Measurements from ENCODE around the gene TNFRSF21.

Gene TNFRSF21

DNA sequence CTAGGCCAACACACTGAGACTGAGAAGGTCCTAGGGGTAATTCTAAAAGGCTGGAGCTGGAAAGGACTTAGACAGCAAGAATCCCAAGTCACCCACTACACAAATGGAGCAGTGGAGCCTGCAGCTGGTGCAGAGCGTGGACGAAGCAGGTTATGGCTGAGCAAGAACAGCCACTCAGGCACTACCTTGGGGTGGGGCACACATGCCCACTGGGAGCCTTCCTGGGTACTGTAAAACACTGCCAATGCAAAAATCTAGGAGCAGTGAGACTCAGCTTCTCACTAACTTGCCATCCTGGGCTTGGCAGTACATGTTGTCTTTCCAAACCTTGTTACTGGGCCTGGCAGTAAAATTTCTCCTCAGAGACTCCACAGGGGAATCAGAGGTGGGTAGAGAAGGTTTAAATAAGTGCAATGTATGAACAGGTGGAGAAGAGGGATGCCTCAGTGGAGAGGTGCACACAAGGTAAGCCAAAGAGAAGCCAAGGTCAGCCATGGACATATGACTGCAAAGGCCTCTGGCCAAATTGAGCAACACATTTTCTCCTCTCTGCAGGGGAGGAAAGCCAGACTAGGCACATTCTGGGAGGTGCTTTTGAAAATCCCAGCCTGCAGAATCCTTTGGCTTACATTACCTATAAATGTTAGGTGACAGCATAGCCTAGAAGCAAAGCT is 105.6 kb downstream of the TNFRSF21 start:
- no peak for DNase-seq

DNA sequence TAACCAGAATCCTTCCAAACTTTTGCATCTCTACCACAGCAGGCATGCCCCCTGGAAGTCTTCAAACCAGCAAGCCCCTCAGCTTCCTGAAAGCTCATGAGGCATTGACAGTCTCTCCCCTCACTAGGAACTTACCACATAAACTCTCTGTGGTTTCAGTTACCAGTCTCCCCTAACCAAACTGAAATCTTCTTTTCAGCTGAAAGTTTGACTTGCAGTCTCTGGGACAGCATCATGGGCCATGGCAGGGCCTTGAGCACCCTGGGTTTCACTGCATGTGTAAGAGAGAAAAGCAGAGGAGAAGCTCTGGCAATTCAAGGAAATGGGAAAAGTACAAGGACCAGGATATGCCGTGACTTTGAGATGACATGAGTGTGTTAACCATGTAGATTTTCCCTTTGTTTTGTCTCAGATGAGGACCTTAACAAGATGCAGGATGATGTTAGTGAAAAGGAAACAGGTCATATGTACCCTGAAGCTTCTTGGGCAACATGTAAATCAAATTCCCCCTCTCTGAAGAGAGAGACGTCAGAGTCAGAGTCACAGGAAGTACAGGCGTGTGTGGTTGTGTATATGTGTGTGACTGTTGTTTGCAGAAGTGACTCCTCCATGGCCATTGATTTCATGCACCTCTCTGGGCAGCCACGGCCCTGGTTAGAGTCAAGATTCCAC is 106.3 kb downstream of the TNFRSF21 start:
- no peak for DNase-seq

DNA sequence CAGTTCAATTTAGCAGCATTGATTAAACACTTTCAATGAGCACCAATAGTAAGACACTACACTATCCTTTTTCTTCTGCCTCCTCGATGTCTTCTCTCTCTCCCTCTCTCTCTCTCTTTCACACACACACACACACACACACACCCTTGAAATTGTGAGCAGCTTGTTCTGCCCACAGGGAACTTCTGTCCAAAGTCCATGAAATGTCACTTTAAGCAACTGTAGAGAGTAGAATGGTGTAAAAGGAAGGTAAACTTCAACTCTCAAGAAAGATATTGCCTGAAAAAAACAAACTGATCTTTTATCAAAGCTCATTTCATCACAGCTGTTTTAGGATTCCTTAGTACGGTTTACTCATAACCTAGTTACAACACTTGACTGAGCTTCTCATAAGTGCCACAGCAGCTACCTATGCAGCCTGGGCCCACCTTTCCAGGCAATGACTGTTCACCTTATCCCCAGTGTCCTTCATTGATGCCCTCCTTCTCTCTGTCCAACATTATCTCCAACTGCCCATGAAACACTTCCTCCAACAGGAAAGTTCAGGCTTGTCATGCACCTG is 107.0 kb downstream of the TNFRSF21 start:
- no peak for DNase-seq

DNA sequence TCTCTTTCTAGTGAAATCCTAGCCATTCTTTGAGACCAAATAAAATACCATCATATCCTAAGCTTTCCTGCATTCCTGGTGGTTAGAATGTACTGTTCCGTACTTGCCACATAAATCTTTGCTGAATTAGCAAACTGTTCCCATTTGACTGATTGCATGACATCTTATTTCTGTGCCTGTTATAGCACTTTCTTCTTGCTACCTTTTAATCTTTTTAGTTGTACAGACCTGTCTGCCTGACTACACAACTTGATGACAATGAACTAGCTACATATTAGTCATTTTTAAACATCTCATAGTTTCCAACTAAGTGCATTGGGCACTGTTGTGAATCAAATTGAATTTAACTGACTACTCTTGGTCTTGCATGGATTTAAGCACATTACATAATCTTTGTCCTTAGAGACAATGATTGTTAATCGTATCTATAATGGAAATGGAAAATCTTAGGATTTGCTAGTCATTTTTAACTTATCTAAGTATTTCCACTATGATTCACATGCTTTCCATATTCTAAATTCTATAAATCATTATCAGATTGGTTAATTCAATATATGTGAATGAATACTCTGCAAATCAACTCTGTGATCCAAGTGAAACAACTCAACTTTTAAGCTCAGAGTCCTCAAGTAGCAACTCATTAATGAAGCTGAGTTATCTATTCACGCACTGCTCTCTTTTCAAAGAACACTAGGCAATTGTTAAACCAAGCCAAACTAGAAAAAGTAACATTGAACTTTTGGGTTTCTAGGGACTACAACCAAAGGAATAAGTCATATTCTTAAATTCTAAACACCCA is 109.0 kb downstream of the TNFRSF21 start:
- no peak for DNase-seq

DNA sequence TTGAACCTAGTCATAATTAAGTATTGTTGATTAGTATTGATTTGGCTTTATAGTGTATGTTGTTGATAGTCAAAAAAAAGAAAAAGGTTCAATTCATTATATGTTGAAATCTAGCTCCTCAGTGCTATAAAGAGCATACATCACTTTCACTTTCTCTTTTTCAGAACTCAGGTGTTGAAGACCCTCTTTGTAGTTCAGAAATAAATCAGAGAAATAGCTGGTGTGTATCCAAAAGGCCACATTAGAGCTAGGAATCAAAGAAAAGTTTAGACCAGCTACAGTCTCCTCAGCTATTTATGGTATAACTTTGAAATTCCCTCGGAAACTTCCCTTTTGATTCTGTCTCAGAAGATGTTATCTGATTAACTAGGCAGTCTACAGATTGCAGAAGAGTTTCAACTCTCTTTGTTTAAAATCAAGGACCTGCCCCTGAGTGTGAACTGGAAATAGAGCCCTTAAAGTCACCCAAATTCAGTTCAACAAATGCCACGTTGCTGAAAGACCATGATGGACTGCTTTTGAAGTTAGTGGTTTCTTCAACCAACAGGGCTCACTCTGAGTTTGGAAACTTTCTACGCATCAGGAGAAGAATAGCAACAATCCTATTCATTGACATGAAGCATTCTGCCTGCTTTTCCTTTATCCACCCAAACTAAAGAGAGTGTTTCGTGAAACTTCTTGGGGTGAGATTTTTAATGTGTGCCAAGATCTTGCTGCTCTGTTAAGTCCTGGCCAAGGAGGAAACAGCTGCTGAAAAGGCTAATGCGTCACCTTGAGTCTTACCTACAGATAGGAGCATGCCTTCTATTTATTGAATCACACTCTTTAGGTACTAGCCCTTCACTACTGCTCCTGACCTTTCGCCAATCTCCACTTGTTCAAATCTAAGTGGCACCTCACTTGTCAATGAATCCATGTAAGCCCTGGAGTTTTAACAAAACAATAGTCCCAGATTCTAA is 111.7 kb downstream of the TNFRSF21 start:
- DNase-seq, result no peak

DNA sequence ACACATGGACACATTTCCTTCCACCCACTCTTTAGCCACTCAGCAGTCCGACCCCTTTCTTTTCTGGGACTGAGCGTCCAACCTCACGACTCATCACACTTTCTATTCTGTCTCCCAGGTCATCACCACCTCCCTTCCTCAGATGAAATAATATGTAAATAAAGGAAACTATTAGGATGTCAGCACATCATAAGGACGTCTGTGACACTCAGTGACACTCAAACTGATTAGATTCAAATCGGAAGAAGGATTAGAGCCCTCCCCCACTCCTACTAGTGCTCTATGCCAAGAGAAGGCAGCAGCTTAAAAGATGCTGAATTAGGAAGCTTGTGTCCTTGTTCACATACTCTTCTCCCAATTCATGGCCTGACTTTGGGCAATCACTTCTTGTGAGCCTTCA is 113.6 kb downstream of the TNFRSF21 start:
- no peak for DNase-seq

DNA sequence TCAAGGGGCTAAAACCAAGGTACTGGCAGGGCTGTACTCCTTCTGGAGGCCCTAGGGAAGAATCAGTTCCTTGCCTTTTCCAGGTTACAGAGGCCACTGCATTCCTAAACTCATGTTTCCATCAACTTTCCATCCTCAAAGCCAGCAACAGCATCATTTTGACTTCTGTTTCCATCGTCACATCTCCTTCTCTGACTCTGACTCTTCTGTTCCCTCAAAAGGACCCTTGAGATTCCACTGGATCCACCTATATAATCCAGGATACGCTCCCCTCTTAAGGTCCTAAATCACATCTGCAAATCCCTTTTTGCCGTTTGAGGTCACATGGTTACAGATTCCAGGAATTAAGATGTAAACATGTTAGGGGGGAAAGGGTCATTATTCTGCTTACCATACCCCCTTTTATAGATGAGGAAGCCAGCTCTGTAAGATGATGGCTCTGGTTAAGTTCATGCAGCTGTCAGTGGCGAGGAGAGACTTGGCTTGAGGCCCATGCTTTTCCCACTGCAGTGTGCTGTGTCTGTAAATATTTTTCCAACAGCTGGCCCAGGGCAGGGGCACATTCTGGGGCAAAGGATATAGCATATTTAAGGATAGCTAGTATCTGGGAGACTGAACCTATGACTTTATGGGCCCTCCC is 114.6 kb downstream of the TNFRSF21 start:
- no peak for DNase-seq

DNA sequence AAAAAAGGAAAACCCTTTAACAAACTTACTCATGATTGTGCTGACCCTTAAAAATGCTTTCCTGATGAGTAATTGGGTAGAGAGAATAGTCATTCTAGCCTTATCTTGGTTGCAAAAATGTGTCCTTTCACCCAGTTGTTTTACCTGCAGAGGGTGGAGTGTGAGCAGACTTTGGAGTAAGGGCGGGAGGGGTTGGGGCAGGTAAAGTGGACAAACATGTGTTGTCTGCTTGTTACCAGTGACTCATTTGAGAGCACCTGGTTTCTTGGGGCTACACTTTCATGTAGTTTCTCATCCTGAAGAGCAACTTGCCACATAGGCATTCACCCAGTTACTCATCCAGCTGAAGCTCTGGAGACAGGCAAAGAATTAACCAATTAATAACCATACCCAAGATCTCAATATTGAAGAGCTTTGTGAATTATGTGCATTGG is 121.1 kb downstream of the TNFRSF21 start:
- no peak for DNase-seq

DNA sequence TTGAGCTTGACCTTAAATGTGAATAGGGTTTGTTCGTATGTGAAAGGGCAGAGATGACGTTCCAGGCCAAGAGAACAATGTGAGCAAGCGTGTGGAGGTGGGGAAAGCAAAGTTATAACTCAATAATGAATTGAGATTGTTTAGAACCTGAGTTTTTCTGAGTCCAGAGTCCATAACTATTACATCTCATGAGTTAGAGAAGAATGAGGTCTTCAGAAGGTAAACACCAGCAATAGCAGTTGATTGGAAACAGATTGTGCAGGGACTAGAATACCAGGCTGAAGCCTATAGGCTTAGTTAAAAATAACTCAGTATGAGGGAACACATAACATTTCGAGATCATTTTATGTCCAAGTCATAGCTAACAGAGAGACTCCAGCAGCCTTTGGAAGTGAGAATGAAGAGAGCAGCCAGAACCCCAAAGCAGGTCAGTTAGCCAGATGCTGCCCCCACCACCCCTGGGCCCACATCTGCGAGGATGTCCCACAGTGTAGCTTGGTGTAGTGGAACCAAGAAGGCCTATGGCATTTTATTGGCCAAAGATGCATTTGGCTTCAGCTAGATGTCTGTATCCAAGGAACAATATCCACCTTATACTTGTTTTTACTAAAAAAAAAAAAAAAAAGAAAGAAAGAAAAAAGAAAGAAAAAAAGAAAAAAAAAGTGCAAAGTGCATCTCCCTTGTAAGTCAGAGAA is 121.7 kb downstream of the TNFRSF21 start:
- DNase-seq, result no peak

DNA sequence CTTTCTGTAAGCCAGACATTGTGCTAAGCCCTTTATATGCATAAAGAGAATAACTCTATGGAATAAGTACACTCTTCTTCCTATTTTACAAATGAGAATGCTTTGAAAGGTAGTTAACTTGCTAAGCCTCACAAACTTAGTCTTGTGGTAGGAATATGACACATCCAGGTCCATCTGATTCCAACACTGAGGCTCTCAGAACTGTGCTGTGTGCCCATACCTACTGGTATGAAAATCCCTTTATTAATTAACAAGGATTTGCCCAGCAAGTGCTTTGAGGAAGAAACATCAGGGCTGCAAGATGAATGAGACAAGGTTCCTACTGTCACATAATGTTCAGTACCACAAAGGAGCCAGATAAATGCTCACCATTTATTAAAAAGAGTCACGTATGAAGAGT is 122.6 kb downstream of the TNFRSF21 start:
- DNase-seq, result no peak

DNA sequence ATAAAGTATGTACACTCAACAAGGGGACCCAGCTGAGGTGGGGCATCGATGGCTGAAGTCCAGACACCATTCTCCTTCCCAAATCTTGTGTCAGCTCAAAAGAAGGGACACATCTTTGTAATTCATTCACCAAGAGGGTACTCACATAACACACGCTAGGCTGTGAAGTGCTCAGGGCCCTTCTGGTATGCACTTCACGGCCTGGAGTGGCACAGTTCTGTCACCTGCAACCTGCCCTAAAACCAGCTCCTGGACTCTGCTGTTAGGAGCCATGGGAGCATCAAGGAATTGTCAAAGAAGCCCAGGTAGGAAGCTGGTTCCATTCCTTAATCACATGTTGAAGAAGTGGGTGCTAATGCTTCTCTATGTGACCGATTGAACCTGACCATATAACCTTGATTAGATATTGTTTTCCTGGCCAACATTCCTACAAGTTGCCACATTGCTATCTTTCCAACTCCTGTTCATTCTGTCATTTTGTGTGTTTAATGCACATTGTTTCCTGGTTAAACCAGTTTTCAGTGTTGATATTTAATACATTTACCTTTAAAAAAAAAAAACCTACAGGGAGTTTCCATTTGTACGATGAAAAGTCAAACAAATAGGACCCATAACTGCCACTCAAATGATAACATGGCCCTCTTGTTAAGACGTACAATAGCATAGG is 127.3 kb downstream of the TNFRSF21 start:
- no peak for DNase-seq

DNA sequence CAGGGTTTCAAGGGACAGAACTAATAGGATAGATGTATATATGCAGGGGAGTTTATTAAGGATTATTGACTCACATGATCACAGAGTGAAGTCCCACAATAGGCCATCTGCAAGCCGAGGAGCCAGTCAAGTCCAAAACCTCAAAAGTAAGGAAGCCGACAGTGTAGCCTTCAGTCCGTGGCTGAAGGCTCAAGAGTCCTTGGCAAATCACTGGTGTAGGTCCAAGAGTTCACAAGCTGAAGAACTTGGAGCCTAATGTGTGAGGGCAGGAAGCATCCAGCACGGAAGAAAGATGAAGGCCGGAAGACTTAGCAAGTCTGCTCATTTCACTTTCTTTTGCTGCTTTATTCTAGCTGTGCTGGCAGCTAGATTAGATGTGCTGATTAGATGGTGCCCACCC is 128.0 kb downstream of the TNFRSF21 start:
- no peak for DNase-seq

Data from hippocampal formation (tissue), 2 donors.